HG03432 (cell line): Measurements from ENCODE around the gene KRTAP10-4.
"Not testable (repeated sequence)": the region's sequence is repeated elsewhere in the genome, so short reads cannot be mapped to it uniquely, and the experiment has no call there.

ENCODE experiments used
- ATAC-seq: cut with Tn5 transposase; IDR thresholded peaks from one replicate; pipeline ENCODE4 v1.9.1; 2021; ENCODE audit warnings: mild to moderate bottlenecking, moderate library complexity; ENCODE audit not compliant: unreplicated experiment

Gene KRTAP10-4

DNA sequence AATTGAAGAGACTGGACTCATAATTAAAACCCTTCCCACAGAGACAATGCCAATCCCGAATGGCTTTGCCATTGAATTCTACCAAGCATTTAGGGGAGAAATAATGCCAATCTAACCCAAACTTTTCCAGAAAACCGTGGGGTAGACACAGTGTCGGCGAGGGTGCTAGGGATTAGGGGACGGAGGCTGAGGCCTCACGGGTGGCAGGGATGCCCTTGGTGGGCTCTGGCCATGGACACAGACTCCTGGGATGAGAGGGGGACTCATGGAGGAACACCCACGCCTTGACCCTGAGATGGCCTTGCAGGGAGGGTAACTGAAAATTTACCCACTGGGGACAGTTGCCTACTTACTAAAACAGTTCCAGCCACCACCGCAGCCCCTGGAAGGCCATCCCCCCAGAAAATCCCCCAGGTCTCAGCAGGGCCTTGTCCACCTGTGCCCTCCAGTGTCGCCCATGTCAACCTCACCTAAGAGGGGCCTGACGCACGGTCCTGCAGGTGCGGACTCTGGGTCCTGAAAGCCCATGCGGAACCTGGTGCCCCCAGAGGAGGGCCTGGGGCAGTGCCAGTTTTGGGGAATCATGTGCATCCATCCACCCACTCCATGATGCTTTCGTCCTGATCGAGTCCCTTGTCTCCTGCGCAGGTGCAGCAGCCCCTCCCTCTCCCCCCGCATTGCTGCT lies 5.0 kb downstream of the KRTAP10-4 start:
- ATAC-seq = no peak

DNA sequence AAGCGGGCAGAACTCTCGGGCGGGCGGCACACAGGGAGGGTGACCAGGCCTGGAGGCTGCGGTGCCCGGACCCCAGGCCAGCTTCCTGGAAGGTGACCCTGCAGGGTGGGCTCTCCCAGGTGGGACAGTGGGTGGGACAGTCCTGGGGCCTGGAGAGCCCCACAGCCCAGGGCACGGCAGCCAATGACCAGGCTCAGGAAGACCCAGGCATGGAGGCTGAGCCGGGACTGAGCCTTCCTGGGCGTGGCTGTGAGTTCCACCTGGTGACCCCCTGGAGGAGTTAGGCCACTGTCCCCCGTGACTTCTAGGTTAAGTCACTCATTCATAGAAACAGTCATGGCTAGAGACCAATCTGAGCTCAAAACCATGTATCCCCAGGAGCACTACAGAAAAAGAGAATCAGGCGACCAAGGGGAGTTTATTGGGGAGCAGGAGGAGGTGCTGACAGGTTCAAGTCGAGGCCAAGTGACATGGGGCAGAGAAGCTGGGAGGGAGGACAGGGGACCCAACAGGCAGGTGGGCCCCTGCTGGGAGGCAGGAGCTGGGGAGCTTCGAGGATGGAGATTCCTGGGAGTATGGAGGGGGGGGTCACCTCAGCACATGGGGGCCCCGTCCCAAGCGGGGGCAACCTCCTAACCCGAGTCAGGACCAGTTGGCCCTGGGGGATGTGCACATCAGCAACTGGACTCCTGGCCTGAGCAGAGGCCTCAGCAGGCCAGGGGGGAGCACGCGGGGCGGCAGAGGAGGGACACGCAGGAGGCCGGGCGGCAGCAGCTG lies 5.7 kb downstream of the KRTAP10-4 start:
- ATAC-seq = no peak

DNA sequence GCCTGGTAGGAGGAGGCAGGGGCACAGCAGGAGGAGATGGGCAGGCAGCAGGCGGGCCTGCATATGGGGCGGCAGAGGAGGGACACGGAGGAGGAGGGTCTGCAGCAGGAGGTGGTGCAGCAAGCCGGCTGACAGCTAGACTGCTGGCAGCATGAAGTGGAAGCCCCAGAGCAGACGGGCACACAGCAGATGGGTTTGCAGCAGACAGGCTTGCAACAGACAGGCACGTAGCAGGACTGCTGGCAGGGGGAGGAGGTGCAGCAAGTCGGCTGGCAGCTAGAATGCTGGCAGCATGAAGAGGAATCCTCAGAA lies 6.3 kb downstream of the KRTAP10-4 start:
- ATAC-seq = no peak

DNA sequence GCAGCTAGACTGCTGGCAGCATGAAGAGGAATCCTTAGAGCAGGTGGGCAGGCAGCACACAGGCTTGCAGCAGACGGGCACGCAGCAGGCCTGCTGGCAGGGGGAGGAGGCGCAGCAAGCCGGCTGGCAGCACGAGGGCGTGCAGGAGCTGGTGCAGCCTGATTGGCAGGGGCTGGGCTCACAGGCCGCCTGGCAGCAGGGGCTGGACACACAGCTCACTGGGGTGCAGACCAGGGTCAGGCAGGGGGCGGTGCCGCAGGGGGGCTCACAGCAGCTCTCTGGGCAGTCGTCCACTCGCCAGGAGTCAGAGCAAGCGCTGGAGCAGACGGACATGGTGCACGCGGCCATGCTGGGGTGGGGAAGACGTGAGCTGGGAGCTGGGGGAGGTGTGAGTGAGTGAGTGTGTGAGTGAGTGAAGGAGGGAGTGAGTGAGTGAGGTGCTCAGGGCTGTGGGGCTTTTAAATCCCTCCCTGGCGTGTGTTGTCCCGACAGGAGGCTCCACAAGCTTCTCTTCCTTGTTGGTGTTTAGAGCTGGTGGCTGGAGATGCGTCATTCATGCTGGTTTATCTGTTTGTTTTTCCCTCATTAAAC lies 6.8 kb downstream of the KRTAP10-4 start, which contains the start of gene KRTAP10-5:
TSS of gene KRTAP10-5 (minus strand) at position 374 of the 591 bp plus-strand sequence. CDS start at position 348, 26 bp downstream.
- not testable (repeated sequence) for ATAC-seq

DNA sequence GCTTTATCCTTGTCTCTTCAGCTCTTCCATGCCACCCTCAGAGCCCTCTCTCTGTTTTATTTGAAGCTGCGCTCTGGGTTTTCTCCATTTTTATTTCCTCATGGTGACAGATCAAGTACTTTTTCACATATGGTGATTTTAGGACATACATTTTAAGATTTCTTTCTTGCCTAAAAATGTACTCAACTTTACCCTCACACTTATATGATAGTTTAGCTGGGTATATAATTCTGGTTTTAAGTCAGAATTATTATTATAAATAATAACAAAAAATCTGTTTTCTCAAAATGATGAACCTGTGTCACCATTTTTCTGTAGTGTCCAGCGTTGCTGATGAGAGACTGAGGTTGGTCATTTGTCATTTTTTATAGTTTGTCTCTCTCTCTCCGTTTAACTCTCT lies 7.6 kb downstream of the KRTAP10-4 start:
- ATAC-seq = no peak

DNA sequence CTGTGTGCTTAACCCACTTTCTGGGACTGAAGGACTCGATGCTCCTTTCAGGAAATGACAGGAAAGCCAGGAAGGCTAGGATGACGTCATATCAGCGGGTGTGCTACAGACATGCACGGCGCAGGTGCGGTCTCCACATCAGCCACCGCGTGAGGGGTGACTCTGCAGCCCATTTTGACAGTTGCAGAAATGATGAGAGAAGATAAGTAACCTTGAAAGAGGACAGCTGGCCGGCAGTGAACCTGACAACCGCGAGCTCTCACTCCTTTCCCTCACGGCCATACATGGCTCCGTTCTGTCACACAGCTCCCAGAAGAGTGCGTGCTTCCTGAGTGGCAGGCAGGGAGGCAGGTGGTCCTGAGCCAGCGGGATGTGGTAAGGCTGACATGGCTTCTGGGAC lies 8.5 kb downstream of the KRTAP10-4 start:
- no peak for ATAC-seq

DNA sequence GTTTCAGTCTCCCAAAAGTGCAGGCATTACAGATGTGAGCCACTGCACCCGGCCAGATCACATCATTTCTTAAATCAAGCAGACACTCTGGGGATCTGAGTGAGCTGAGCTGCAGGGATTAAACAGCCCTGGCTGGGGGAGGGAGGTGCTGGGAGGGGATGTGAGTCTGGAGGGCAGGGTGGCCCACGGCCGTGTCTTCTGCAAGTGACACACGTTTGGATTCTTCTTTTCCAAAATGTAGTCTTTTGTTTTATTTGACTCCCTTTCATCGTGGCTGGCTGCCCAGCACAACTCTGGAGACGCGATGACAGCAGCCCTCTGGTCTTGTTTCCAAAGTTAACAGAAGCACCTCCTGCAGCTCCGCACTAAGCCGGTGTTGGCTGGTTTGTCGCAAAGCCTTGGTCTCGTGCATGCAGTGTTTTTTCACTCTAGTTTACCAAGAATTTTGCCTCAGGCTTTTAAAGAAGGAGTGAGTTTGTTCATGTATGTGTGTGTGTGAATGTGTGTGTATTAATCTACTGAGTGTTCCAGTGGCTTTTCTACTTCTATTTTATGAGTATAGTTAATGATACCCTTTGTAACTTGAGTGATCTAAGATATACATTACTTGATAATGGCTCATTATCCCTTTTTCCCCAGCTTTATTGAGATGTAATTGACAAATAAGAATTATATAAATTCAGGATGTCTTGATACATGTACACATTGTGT lies 9.7 kb downstream of the KRTAP10-4 start:
- no peak for ATAC-seq

DNA sequence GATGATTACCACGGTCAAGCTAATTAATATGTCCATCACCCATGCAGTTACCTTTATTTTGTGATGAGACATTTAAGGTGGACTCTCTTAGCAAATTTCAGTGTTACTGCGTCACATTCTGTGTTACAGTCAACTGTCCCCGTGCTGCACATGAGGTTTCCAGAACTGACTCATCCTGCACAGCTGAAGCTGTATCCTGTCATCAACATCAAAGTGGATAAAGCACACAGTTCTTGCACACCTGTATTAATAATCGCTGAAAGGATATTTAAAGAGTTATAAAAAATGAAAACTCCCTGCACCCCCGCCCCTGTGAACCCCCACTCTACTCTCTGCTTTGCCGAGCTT lies 10.2 kb downstream of the KRTAP10-4 start:
- ATAC-seq = no peak

DNA sequence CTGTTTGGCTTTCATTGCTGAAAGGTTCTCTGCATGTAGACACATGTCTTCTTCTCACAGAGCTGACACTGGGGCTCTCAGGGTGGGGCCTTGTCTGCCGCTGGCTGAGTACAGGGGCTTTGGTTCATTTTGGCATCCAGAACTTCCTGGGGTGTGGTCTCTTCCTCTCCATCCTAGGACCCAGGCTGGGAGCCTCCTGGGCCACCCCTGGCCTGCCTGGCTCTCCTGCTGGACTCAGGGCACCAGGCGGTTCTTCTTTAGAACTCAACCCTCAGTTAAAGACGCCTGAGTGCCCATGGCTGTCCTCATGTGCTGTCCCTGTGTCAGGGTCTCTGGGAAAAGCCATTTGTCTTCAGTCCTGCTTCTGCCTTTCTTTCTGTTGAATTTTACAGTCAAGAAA lies 12.4 kb downstream of the KRTAP10-4 start:
- ATAC-seq = no peak

DNA sequence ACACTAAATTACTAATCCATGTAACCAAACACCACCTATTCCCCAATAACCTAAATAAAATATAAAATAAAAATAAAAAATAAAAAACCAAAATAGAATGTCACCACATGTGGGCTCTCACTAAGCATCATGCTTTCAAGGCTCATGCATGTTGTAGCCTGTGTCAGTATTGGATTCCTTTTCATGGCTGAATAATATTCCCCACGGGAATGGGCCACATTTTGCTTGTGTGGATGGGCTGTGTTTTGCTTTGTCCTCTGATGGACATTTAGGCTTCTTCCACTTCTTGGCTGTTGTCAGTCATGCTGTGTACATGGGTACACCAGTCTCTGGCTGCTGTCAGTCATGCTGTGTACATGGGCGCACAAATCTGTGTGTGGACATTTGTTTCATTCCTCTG lies 15.6 kb downstream of the KRTAP10-4 start:
- ATAC-seq = no peak

DNA sequence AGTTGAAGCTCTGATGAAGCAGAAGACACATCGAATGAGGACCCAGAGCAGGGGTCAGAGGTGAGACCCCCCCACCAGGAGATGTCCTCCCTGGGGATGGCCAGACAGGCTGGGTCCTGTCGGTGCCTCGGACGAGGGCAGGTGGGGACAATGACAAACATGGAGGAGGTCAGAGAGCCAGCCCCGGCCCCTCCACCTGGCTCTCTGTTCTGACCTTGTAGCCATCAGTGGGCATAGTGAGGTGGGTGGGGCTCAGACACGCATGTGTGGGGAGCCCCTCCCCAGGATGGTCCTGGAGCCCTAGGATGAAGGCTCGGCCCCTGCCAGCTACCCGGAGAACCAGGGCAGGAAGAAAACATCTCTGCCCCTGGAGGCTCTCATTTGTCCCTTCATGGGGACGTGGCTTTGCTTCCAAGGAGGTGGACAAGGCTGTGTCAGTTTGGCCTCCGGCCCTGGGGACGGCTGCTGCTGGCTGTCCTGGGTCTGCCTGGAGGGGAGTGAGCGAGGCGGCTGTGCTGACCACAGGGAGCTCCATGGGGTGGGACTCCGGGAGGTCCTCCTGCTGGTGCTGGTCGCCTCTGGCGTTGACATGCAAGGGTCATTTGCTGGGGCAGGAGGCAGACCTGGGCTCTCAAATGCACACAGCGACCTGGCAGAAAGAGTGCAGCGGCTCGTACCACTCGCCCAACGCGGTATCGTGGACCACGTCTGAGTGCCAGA lies 16.2 kb downstream of the KRTAP10-4 start:
- no peak for ATAC-seq

DNA sequence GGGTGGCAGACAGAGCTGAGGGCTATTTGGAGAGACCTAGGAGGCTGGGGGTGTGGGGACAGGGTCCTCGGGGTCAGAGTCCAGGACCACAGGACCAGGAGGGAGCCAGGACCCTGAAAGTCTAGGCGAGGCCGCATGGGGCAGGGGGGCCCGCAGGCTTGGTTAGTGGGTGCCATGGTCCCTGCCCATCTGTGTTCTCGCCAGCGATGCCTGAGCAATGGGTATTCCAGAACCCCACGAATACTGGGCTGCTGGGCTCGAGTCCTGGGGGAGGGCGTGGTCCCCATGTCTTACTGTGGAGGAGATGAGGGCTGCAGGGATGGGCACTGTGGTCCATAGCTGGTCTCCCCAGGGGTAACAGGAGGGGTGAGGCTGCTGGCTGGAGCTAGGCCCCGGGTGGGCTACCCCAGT lies 16.8 kb downstream of the KRTAP10-4 start:
- no peak for ATAC-seq

DNA sequence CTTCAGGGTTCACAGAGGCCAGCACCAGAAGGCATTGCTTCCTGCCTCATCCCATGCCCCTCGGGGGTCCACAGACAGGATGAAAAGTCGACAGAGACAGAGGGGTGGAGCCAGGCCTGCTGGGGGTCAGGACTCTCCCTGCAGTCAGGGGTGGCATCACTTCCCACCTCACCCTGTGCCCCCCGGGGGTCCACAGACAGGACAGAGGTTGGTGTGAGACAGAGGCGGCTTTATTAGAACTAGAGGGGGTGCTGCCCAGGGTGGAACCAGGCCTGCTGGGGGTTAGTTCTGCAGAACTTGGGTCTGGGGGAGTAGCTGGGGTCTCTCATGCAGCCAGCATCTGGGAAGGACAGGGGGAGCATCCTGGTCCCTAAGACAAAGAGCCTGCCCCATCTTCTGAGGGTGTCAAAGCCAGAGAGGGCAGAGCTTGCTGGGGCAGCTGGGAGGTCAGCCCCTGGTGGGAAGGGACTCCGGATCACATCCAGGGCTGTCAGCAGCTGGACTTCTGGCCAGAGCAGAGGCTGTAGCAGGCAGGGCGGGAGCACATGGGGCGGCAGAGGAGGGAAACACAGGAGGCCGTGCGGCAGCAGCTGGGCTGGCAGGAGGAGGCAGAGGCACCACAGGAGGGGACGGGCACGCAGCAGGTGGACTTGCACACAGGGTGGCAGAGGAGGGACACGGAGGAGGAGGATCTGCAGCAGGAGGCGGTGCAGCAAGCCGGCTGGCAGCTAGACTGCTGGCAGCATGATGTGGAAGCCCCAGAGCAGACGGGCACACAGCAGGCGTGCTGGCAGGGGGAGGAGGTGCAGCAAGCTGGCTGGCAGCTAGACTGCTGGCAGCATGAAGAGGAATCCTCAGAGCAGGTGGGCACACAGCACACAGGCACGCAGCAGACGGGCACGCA lies 17.6 kb downstream of the KRTAP10-4 start:
- not testable (repeated sequence) for ATAC-seq

DNA sequence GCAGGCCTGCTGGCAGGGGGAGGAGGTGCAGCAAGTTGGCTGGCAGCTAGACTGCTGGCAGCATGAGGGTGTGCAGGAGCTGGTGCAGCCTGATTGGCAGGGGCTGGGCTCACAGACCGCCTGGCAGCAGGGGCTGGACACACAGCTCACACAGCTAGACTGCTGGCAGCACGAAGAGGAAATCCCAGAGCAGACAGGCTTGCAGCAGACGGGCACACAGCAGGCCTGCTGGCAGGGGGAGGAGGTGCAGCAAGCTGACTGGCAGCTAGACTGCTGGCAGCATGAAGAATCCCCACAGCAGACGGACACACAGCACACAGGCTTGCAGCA lies 18.2 kb downstream of the KRTAP10-4 start:
- ATAC-seq = not testable (repeated sequence)

DNA sequence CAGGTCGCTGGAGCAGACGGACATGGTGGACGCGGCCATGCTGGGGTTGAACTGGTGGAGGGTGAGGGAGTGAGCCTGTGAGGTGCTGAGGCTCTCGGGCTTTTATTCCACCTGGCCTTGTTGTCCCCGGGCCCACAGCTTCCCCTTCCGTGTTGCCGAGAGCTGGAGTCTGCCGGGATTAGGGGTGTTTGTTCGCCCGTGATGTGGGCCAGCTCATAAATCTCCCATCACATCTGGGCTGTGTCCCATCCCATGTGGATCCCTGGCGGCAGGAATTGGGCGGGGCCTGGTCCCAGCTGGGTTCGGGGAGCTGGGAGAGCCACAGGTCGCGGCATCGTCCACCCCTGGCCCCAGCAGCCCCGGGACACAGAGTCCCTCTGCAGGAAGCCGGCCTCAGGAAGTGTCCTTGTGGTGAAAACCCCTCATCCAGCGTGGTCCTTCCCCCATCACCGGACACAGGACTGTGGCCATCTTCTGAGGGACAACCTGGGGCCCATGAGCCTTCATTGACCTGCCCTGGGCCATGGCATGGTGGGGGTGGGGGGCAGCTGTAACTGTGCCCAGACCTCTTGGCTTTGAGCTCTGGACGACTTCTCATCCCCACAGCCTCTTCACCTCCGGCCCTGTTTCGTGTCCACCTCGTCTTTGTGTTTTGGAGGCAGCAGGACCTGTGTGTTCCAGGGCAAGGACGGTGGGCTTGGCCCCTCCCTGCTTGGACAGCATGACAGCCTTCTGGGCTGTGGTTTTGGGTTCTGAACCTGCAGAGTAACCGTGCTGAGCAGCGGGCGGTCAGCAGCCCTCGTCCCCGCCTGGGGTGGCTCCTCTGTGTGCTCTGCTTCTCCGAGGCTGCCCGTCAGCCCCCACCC lies 19.1 kb downstream of the KRTAP10-4 start, which contains the start of gene KRTAP10-6:
TSS of gene KRTAP10-6 (minus strand) at position 60 of the 866 bp plus-strand sequence. CDS start at position 39, 21 bp downstream.
- ATAC-seq = no peak

DNA sequence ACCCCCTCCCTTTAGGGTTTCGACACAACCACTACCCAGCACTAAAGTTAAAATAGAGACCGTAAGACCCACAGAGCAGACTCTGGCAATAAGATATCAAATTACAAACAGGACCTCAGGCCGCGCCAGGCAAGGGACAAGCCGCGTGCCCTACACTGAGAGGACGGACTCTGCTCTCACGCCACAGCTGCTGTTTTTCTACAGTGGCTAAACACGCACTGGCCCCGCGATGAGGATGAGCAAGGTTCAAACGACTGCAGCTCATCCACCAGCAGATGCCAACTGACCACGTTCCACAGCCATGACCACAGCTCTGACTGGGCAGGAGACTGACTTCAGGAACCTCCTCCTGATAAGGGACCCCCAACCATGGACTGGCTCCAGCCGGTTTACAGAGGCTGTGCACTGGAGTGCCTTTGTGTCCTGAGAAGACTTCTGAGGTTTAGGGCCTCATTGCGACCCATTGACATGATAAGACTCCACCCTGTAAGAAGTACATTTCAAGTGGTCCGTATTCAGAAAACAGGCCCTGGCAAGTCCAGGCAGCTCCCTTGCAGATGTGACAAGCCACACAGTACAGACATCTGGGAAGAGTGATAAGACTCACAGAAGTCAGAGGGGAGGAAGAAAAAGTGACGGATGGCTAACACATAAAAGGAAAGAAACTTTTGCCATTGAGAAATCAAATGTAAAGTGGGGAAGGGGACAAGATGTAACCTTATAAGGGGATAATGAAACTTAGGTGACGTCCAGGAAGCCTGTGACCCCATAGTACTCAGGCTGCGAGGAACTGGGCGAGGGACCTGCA lies 20.3 kb downstream of the KRTAP10-4 start:
- no peak for ATAC-seq

DNA sequence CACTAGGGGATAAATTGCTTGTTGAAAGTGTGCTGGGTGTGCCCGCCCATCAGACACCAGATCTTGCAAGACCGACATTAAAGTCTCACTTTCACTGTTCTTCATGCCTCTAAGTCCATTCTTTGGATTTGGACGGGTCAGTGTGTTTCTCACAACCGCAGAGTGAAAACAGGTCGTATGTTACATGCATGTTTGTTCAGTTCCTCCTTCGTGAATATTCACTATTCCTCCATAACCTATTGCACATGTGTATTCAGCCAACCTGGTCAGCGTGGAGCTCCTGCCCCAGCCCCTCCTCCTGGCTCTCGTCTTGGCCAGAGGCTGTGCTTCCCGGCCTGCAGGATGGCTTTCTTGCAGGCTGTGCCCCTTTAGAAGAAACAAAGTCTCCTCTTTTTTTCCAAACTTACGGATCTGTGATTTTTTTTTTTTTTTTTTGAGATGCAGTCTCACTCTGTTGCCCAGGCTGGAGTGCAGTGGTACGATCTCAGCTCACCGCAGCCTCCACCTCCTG lies 20.9 kb downstream of the KRTAP10-4 start:
- ATAC-seq = no peak

DNA sequence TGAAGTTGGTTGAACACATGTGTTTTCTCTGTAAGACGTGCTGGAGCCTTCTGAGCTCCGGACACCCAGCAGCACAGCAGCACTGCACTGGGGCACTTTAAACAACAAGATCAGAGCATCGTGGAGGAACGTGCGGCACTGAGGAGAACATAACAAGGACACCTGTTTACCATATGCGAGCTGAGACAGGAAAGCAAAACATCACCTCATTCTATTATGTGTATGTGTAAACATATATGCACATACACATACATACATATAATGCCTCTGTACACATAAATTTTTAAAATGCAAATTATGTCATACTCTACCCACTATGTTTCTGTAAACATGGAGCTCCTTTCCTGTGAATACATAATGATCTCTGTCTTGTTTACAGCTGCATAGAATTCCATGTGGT lies 22.0 kb downstream of the KRTAP10-4 start:
- ATAC-seq = no peak
